HepG2 (cell line): Measurements from ENCODE around the gene SDF2.

Experiments
- ADNP ChIP-seq: sonication (generic); formaldehyde crosslinking; IDR thresholded peaks from 2 replicates; pipeline ENCODE4 v1.4.0; 2020; ENCODE audit warnings: missing genetic modification reagents
- BRCA1 ChIP-seq: sonication (generic); formaldehyde crosslinking; IDR thresholded peaks from 2 replicates; pipeline ENCODE4 v1.4.0; 2020; ENCODE audit warnings: missing genetic modification reagents
- ERF ChIP-seq: IDR thresholded peaks from 2 replicates; pipeline ENCODE4 v1.6.1; 2018; ENCODE audit warnings: missing biosample characterization, missing genetic modification reagents
- NPAS2 ChIP-seq: sonication (generic); formaldehyde crosslinking; IDR thresholded peaks from 2 replicates; pipeline ENCODE4 v1.8.0; 2022; ENCODE audit warnings: mild to moderate bottlenecking, missing genetic modification reagents, borderline replicate concordance
- NR2C2 ChIP-seq: sonication (generic); formaldehyde crosslinking; IDR thresholded peaks from 2 replicates; pipeline ENCODE4 v1.4.0; 2020; ENCODE audit warnings: missing genetic modification reagents, mild to moderate bottlenecking, moderate library complexity, borderline replicate concordance
- PHF20 ChIP-seq: sonication (generic); formaldehyde crosslinking; IDR thresholded peaks from 2 replicates; pipeline ENCODE4 v1.5.0; 2020; ENCODE audit warnings: mild to moderate bottlenecking, missing genetic modification reagents
- RAD21 ChIP-seq: fragments of 450-650 bp; formaldehyde crosslinking; IDR thresholded peaks from 2 replicates; pipeline ENCODE4 v1.5.0; 2020; ENCODE audit warnings: mild to moderate bottlenecking
- RAD51 ChIP-seq: fragments of 450-650 bp; IDR thresholded peaks from 2 replicates; pipeline ENCODE4 v1.6.1; 2016; ENCODE audit warnings: borderline replicate concordance
- RFX5 ChIP-seq: IDR thresholded peaks from 2 replicates; pipeline ENCODE4 v1.6.1; 2011; ENCODE audit warnings: low read depth, low read length, improper control_type of control experiment
- ZNF776 ChIP-seq: sonication (generic); formaldehyde crosslinking; IDR thresholded peaks from 2 replicates; pipeline ENCODE4 v1.4.0; 2020; ENCODE audit warnings: mild to moderate bottlenecking, missing genetic modification reagents
- TF ChIP-seq, protein P1 (sequence below): sonication (generic); formaldehyde crosslinking; IDR thresholded peaks from 2 replicates; pipeline ENCODE4 v1.5.0; 2020; ENCODE audit warnings: mild to moderate bottlenecking, missing genetic modification reagents, moderate library complexity
- TF ChIP-seq, protein P2 (sequence below): IDR thresholded peaks from 2 replicates; pipeline ENCODE4 v1.6.1; 2012; ENCODE audit warnings: inconsistent platforms
- TF ChIP-seq, protein P3 (sequence below): sonication (generic); formaldehyde crosslinking; IDR thresholded peaks from 2 replicates; pipeline ENCODE4 v1.5.0; 2020; ENCODE audit warnings: missing genetic modification reagents
- TF ChIP-seq, protein P4 (sequence below): sonication (generic); formaldehyde crosslinking; IDR thresholded peaks from 2 replicates; pipeline ENCODE4 v1.8.1; 2022; ENCODE audit warnings: mild to moderate bottlenecking, missing genetic modification reagents

DNA sequence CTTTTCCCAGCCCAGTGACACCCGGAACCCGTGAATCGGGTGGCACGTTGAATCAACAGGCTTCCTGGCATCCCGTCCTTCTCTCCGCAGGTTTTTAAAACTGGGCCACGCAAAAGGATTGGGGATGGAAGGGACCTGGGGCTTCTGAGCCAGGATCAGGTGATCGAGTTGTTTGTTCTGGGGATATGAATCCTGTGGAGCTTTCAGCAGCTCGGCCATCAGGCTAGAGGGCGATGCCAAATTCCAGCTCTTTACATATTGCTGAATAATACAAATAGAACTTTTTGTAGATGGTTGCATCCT lies 772 bp upstream of the SDF2 start:
- TF ChIP-seq, protein P1, sequence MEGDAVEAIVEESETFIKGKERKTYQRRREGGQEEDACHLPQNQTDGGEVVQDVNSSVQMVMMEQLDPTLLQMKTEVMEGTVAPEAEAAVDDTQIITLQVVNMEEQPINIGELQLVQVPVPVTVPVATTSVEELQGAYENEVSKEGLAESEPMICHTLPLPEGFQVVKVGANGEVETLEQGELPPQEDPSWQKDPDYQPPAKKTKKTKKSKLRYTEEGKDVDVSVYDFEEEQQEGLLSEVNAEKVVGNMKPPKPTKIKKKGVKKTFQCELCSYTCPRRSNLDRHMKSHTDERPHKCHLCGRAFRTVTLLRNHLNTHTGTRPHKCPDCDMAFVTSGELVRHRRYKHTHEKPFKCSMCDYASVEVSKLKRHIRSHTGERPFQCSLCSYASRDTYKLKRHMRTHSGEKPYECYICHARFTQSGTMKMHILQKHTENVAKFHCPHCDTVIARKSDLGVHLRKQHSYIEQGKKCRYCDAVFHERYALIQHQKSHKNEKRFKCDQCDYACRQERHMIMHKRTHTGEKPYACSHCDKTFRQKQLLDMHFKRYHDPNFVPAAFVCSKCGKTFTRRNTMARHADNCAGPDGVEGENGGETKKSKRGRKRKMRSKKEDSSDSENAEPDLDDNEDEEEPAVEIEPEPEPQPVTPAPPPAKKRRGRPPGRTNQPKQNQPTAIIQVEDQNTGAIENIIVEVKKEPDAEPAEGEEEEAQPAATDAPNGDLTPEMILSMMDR (CRISPR knock-in tag) = no peak
- no peak for TF ChIP-seq NPAS2 (CRISPR knock-in tag)
- TF ChIP-seq RFX5 = no peak
- TF ChIP-seq ERF = no peak
- no peak for TF ChIP-seq ZNF776
- TF ChIP-seq, protein P2, sequence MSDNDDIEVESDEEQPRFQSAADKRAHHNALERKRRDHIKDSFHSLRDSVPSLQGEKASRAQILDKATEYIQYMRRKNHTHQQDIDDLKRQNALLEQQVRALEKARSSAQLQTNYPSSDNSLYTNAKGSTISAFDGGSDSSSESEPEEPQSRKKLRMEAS = no peak
- no peak for TF ChIP-seq PHF20 (CRISPR knock-in tag)
- TF ChIP-seq ADNP (CRISPR knock-in tag) = no peak
- TF ChIP-seq RAD51 = no peak
- TF ChIP-seq, protein P3, sequence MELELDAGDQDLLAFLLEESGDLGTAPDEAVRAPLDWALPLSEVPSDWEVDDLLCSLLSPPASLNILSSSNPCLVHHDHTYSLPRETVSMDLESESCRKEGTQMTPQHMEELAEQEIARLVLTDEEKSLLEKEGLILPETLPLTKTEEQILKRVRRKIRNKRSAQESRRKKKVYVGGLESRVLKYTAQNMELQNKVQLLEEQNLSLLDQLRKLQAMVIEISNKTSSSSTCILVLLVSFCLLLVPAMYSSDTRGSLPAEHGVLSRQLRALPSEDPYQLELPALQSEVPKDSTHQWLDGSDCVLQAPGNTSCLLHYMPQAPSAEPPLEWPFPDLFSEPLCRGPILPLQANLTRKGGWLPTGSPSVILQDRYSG (CRISPR knock-in tag) = no peak
- TF ChIP-seq, protein P4, sequence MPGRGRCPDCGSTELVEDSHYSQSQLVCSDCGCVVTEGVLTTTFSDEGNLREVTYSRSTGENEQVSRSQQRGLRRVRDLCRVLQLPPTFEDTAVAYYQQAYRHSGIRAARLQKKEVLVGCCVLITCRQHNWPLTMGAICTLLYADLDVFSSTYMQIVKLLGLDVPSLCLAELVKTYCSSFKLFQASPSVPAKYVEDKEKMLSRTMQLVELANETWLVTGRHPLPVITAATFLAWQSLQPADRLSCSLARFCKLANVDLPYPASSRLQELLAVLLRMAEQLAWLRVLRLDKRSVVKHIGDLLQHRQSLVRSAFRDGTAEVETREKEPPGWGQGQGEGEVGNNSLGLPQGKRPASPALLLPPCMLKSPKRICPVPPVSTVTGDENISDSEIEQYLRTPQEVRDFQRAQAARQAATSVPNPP (CRISPR knock-in tag) = no peak
- TF ChIP-seq BRCA1 (CRISPR knock-in tag) = no peak
- TF ChIP-seq NR2C2 (CRISPR knock-in tag) = no peak
- TF ChIP-seq RAD21 = no peak
